Activated CD4-positive, alpha-beta memory T cell treated with anti-CD3 and anti-CD28 coated beads for 36 hours (primary cell): Measurements from ENCODE around the gene LRRC28. TPM values are rescaled to one million over a fixed set of nuclear protein-coding genes. Genes with fewer than 3 reads are reported as not detected.

Experiments used
- CTCF ChIA-PET: fragments of 350-600 bp; sonication (Branson Sonifier 250); formaldehyde crosslinking; loops from one replicate; lab custom pipeline; 2021; ENCODE audit warnings: antibody characterized with exemption, inconsistent platforms; lab: Charles Lee
- POLR2A ChIA-PET: fragments of 350-600 bp; sonication (Branson Sonifier 250); formaldehyde crosslinking; loops from one replicate; lab custom pipeline; 2021; ENCODE audit warnings: antibody characterized with exemption; lab: Charles Lee
- DNase-seq: peaks from one replicate; pipeline ENCODE4 v3.0.0-alpha.2; 2020
- H3K27ac Mint-ChIP-seq: one replicate; pipeline ENCODE4 v1.8.0; 2021; ENCODE audit warnings: mixed read lengths
- H3K27me3 Mint-ChIP-seq: one replicate; pipeline ENCODE4 v1.8.0; 2021; ENCODE audit warnings: mixed read lengths
- H3K36me3 Mint-ChIP-seq: one replicate; pipeline ENCODE4 v1.8.0; 2021; ENCODE audit warnings: mixed read lengths
- H3K4me1 Mint-ChIP-seq: one replicate; pipeline ENCODE4 v1.8.0; 2021; ENCODE audit warnings: low read depth, mixed read lengths
- H3K4me3 Mint-ChIP-seq: one replicate; pipeline ENCODE4 v1.8.0; 2021; ENCODE audit warnings: mild to moderate bottlenecking, mixed read lengths
- H3K9me3 Mint-ChIP-seq: one replicate; pipeline ENCODE4 v1.8.0; 2021; ENCODE audit warnings: mixed read lengths
- intact Hi-C: fragments of 100-400 bp; cut with micrococcal nuclease; formaldehyde crosslinking; loops from one replicate; pipeline ENCODE4 v1.15.1; 2023
- total RNA-seq, 2 experiments: library from RNA; stranded (reverse); gene quantifications; one replicate each; pipeline ENCODE4 v1.2.3, GENCODE V29; 2021

LRRC28 gene
- total RNA-seq, 2 experiments from 2014 or later = 21.5 to 22.6 TPM

DNA sequence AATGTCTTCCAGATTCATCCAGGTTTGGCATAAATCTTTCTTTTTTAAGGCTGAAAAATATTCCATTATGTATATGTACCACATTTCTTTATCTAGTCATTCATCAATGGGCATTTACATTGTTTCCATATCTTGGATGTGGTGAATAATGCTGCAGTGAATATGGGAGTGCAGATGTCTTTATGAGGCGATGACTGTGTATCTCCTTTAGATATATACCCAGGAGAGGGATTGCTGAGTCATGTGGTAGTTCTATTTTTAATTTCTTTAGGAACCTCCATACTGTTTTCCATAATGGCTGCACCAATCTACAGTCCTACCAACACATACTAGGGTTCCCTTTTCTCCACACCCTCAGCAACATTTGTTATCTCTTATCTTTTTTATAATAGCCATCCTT, 96.3 kb downstream of the LRRC28 start:
- DNase-seq = no peak
- no peak overlapping the region for H3K4me3 Mint-ChIP-seq
- H3K4me1 Mint-ChIP-seq = peaks cover 10% of the 10 kb centered on the region
- POLR2A ChIA-PET = no interaction called here
- intact Hi-C loops = no loop called here
- no peak overlapping the region for H3K27ac Mint-ChIP-seq
- CTCF ChIA-PET = interaction anchor here (1.2 kb wide), 1 partner anchor 75 kb away, joined by 3 read pairs; no protein-coding TSS in a partner anchor
- no peaks in the 10 kb centered on the region for H3K9me3 Mint-ChIP-seq
- no peaks in the 10 kb centered on the region for H3K27me3 Mint-ChIP-seq
- peaks cover 7% of the 10 kb centered on the region for H3K36me3 Mint-ChIP-seq

DNA sequence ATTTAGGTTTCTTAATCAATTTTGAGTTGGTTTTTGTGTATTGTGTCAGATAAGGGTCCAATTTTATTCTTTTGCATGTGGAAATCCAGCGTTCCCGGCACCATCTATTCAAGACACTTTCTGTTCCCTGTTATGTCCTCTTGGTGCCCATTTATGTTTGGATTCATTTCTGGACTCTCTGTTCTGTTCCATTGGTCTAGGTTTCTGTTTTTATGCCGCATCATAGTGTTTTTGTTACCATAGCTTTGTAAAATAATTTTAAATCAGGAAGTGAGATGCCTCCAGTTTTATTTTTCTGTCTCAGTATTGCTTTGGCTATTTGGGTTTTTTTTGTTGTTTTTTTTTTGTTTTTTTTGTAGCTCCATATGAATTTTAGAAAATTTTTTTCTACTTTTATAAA, 97.1 kb downstream of the LRRC28 start:
- intact Hi-C loops = no loop called here
- POLR2A ChIA-PET = no interaction called here

DNA sequence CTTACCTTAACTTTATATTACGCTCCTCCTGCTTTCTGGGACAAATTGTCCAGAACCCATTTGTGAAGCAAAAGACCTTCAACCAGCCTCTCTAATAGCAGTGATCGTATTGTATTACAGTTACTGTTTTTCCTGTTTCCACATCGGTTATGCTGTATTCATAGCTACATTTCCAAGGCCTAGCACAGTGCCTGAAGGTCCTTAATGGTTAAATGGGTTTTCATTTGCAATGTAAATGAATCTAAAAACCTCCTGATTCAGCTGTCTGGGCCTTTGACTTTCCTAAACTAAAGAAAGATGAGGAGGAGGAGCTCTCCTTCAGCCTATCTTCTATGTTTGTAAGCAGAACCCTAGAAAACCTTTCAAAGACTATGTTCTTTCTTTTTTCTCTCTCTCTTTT, 99.1 kb downstream of the LRRC28 start:
- CTCF ChIA-PET = no interaction called here

More for the DNA sequence above, 97.1 kb downstream of the LRRC28 start:
- H3K9me3 Mint-ChIP-seq = no peaks in the 10 kb centered on the region
- DNase-seq = no peak
- CTCF ChIA-PET = interaction anchor here (0.9 to 1.7 kb wide), 3 partner anchors 14 to 23 kb away, joined by 3 to 6 read pairs (median 3); no protein-coding TSS in a partner anchor
- peaks cover 13% of the 10 kb centered on the region for H3K36me3 Mint-ChIP-seq
- no peaks in the 10 kb centered on the region for H3K27me3 Mint-ChIP-seq
- no peak overlapping the region for H3K27ac Mint-ChIP-seq
- no peak overlapping the region for H3K4me3 Mint-ChIP-seq
- peaks cover 10% of the 10 kb centered on the region for H3K4me1 Mint-ChIP-seq

DNA sequence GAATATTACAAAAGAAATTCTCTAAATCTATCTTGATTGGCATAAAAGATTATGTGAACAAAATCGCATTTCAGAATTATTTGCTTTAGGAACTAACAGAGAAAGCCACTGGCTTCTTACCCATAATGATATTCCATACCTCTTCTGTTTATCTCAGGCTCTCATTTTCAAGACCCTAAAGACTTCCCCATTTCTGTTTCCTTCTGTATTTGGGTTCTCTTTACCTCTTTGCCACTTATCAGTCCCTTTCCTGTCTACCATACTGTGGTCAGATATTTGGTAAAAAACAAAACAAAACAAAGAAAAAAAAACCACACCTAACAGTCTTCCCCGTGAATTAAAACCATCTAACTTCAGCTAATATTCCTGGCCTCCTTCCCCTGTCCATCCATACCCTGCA, 108.5 kb downstream of the LRRC28 start:
- Mint-ChIP-seq H3K4me3 (no peak overlapping the region), H3K27ac (no peak overlapping the region), H3K36me3 (peaks cover 16% of the 10 kb centered on the region), H3K4me1 (no peaks in the 10 kb centered on the region), H3K9me3 (no peaks in the 10 kb centered on the region), H3K27me3 (no peaks in the 10 kb centered on the region)
- POLR2A ChIA-PET = no interaction called here
- intact Hi-C loops = no loop called here
- DNase-seq = no peak
- CTCF ChIA-PET = no interaction called here

More for the DNA sequence above, 99.1 kb downstream of the LRRC28 start:
- peaks cover 15% of the 10 kb centered on the region for H3K36me3 Mint-ChIP-seq
- H3K4me1 Mint-ChIP-seq = no peaks in the 10 kb centered on the region
- no peak overlapping the region for H3K4me3 Mint-ChIP-seq
- H3K27ac Mint-ChIP-seq = no peak overlapping the region
- POLR2A ChIA-PET = no interaction called here
- intact Hi-C loops = no loop called here
- no peaks in the 10 kb centered on the region for H3K9me3 Mint-ChIP-seq
- no peaks in the 10 kb centered on the region for H3K27me3 Mint-ChIP-seq
- DNase-seq = no peak

DNA sequence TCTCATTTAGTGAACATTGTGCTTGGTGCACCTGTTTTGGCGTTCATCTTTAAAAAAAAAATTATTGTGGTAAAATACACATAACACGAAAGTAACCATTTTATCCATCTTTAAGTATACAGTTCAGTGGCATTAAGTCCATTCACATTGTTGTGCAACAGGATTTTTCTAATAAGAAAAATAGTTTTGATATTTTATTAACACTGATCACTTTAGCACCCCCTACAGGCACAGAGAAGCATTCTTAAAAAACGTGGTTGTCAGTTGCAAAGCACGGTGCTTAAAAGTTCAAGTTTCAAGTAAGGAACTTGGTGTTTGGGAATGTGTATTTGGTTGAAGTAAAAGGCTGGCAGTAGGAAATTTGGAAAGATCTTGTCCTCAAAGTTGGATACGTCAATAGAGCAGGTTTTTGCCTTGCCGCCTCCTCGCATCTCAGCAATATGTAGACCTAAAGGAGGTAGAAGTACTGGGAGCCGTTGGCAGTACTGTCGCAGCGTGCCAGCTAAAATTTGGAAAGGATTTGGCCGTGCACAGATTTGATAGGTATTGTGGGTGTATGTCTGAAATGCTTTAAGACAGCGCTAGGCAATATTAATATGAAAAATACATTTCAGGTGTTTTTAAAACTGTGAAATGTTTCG, 110.4 kb downstream of the LRRC28 start:
- ChIA-PET POLR2A (no interaction called here), CTCF (interaction anchor here (0.8 to 1.2 kb wide), 5 partner anchors 11 to 372 kb away, joined by 3 to 7 read pairs (median 4); partner anchors contain the start of gene LYSMD4)
- H3K36me3 Mint-ChIP-seq = peaks cover 20% of the 10 kb centered on the region
- peaks cover 4% of the 10 kb centered on the region for H3K9me3 Mint-ChIP-seq
- H3K4me1 Mint-ChIP-seq = no peaks in the 10 kb centered on the region
- intact Hi-C loops = no loop called here
- no peak for DNase-seq
- no peaks in the 10 kb centered on the region for H3K27me3 Mint-ChIP-seq
- H3K27ac Mint-ChIP-seq = no peak overlapping the region
- H3K4me3 Mint-ChIP-seq = no peak overlapping the region

DNA sequence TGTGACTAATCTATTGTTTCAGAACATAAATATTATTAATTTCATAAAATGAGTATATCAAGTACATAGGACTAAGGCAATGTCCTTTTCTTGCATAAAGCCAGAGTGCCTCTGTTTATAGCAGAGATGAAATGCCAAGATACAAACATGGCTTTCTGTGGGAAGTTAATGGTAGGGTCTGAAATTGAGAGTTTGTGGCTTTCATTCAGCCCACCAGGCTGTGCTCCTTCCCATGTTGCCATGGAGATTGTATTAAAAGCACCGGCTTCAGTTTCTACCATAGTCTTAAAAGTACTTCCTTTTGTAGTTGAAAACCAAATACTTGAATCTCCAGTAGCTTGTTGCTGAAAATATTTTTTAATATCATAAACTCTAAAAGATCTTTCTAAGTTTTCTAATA, 114.0 kb downstream of the LRRC28 start:
- ChIA-PET POLR2A (no interaction called here), CTCF (no interaction called here)
- Mint-ChIP-seq H3K9me3 (peaks cover 27% of the 10 kb centered on the region), H3K27ac (no peak overlapping the region), H3K27me3 (no peaks in the 10 kb centered on the region), H3K36me3 (peaks cover 39% of the 10 kb centered on the region), H3K4me3 (no peak overlapping the region), H3K4me1 (peaks cover 4% of the 10 kb centered on the region)
- DNase-seq = no peak
- intact Hi-C loops = no loop called here

DNA sequence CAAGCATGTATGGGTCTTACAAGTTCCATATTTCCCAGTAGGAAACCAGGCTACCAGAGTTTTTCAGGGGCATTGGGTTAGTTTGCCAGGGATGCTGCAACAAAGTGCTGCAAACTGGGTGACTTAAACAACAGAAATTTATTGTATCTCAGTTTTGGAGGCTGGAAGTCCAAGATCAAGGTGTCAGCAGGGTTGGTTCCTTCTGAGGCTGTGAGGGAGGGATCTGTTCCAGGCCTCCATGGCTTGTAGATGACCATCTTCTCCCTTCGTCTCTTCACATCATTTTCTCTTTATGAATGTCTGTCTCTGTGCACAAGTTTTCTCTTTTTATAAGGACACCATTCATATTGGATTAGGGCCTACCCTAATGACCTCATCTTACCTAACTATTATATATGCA, 114.7 kb downstream of the LRRC28 start:
- ChIA-PET POLR2A (no interaction called here), CTCF (no interaction called here)
- intact Hi-C loops = no loop called here
- H3K27me3 Mint-ChIP-seq = no peaks in the 10 kb centered on the region
- H3K36me3 Mint-ChIP-seq = peaks cover 39% of the 10 kb centered on the region
- DNase-seq = no peak
- no peak overlapping the region for H3K27ac Mint-ChIP-seq
- H3K9me3 Mint-ChIP-seq = peaks cover 27% of the 10 kb centered on the region
- peaks cover 4% of the 10 kb centered on the region for H3K4me1 Mint-ChIP-seq
- no peak overlapping the region for H3K4me3 Mint-ChIP-seq

DNA sequence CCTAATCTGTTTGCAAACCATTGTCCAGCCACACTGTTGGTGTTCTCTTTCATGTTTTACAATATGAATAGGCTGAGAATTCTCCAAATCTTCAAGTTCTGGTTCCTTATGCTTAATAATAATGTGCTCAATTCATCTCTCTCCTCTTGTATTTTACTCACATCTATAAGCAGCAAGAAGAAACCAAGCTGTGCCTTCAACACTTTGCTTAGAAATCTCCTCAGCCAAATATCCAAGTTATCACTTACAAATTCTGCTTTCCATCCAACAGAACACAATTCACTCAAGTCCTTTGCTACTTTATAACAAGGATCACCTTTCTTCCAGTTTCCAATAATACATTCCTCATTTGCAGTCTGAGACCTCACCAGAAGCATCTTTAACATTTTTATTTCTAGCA, 117.5 kb downstream of the LRRC28 start:
- Mint-ChIP-seq H3K36me3 (peaks cover 33% of the 10 kb centered on the region), H3K9me3 (peaks cover 27% of the 10 kb centered on the region), H3K4me1 (peaks cover 12% of the 10 kb centered on the region), H3K27ac (no peak overlapping the region), H3K4me3 (no peak overlapping the region), H3K27me3 (no peaks in the 10 kb centered on the region)
- POLR2A ChIA-PET = no interaction called here
- no peak for DNase-seq
- intact Hi-C loops = no loop called here
- CTCF ChIA-PET = interaction anchor here (1.0 to 3.4 kb wide), 2 partner anchors 20 to 335 kb away, joined by 3 to 22 read pairs; no protein-coding TSS in a partner anchor

DNA sequence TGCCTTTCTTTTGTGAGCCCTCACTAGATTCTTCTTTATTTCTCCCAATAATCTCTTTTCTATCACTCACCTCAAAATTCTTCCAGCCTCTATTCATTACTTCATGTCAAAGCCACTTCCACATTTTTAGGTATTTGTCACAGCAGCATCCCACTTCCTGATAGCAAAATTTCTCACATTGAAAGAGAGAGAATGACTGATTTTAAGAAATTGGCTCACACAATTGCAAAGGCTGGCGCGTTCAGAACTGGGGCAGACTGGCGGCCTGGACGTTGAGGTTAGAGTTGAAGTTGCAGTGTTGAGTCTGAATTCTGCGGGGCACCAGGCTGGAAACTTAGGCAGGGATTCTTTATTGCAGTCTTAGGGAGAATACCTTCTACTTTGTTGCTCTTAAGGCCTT, 117.9 kb downstream of the LRRC28 start:
- intact Hi-C loops = no loop called here
- H3K4me1 Mint-ChIP-seq = peaks cover 12% of the 10 kb centered on the region
- no peaks in the 10 kb centered on the region for H3K27me3 Mint-ChIP-seq
- peak; percentile 52 for DNase-seq
- H3K36me3 Mint-ChIP-seq = peaks cover 33% of the 10 kb centered on the region
- H3K27ac Mint-ChIP-seq = no peak overlapping the region
- CTCF ChIA-PET = interaction anchor here (1.0 to 3.4 kb wide), 2 partner anchors 21 to 335 kb away, joined by 3 to 22 read pairs; no protein-coding TSS in a partner anchor
- POLR2A ChIA-PET = no interaction called here
- H3K9me3 Mint-ChIP-seq = peaks cover 27% of the 10 kb centered on the region
- H3K4me3 Mint-ChIP-seq = no peak overlapping the region

DNA sequence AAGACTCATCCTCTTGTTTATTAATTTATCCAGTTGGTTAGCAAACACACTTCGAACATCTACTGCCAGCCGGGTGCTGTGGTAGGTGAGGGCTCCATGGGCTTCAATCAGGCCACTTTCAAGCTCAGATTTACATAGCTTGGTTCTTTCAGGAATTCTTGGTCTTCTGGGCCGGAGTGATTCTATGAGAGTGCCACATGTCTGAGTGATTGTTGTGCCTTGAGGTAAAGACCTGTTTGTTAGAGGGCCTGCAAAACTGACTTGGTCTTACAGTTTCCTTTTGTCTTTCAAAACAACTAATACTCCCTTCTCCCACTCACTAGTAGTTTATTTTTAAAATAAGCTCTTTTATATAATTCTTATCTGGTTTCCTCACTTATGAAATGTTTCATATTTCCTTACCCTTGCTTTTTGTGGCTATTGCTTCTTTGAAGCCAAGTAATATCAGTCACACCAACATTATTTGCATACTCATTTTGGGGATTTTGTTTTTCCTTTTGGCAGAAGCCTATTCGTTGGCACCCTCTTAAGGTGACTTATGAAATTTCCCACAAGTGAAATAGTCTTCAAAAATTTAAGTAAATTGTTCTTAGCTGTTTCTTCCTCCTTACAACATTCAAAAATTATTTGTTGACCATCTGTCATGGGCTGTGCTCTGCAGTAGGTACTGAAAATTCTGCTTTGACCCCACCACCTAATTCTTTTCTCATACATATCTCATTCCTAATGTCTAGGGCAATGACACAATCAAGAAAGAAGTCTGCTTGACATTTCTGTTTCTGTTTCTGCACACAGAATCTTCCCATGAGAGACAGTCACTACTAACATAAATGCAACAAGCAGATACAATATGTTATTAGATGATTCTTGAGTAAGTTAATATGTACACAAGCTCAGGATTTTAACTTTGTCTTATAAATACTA, 120.2 kb downstream of the LRRC28 start:
- ChIA-PET CTCF (interaction anchor here (0.7 to 3.4 kb wide), 7 partner anchors 23 to 333 kb away, joined by 3 to 22 read pairs (median 4); partner anchors contain the start of gene LRRC28), POLR2A (no interaction called here)
- H3K27ac Mint-ChIP-seq = peak overlapping the region; percentile 55
- H3K27me3 Mint-ChIP-seq = no peaks in the 10 kb centered on the region
- peaks cover 42% of the 10 kb centered on the region for H3K36me3 Mint-ChIP-seq
- H3K4me1 Mint-ChIP-seq = peaks cover 12% of the 10 kb centered on the region
- peaks cover 39% of the 10 kb centered on the region for H3K9me3 Mint-ChIP-seq
- intact Hi-C loops = loop anchor here (1.0 to 2.0 kb wide), 2 partner anchors 91 to 331 kb away; no protein-coding TSS in a partner anchor
- DNase-seq = no peak
- no peak overlapping the region for H3K4me3 Mint-ChIP-seq

DNA sequence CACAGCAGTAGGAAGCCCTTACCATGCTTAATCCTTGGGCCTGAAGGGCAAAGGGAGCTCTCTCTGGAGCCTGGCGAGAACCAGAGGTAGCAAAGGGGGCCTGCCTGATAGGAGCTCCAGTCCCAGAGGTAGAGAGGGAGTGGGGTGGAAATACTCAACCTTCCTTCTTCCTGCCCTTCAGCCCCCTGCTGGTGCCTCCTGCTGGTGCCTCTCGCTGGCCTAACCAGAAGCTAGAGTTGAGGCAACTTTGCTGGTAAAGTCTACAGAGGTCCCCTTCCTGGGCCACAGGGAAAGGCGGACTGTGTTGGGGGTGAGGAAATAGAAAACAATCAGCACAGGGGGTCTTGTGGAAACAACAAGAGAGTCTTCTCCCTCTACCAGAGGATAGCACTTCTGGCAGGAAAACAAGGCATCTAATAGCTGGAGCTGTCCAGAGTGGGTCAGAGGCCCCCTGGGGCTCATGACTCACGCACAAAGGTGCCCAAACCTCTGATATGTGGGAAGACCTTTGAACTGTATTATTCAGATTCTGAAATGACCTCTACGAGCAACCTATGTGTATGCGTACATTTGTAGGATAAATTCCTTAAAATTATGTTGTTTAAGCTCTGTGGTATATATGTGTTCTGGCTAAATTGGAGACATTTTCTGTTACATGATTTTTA, 133.9 kb downstream of the LRRC28 start:
- CTCF ChIA-PET = interaction anchor here (1.1 kb wide), 1 partner anchor 113 kb away, joined by 4 read pairs; no protein-coding TSS in a partner anchor

More for the DNA sequence above, 133.9 kb downstream of the LRRC28 start:
- peaks cover 14% of the 10 kb centered on the region for H3K4me1 Mint-ChIP-seq
- POLR2A ChIA-PET = no interaction called here
- H3K9me3 Mint-ChIP-seq = peaks cover 1% of the 10 kb centered on the region
- H3K36me3 Mint-ChIP-seq = peaks cover 14% of the 10 kb centered on the region
- no peak for DNase-seq
- no peak overlapping the region for H3K27ac Mint-ChIP-seq
- intact Hi-C loops = no loop called here
- H3K4me3 Mint-ChIP-seq = no peak overlapping the region
- no peaks in the 10 kb centered on the region for H3K27me3 Mint-ChIP-seq
